T-helper 17 cell (primary cell): ENCODE results near the gene CRYBA2. TPM values are rescaled to one million over a fixed set of nuclear protein-coding genes. Genes with fewer than 3 reads are reported as not detected.
A peak's percentile ranks its signal among the peaks of the same experiment; 100 is the strongest.

Experiments used
- ATAC-seq: fragments of 150-1000 bp; cut with Tn5 transposase; 2 replicates; pipeline ENCODE4 v1.10.0; 2021; ENCODE audit warnings: mild to moderate bottlenecking, moderate library complexity
- DNase-seq, 3 donors: peaks; one replicate each; pipeline versions ENCODE4 v3.0.0 to v3.0.0-alpha.2; 2020 to 2021
- H3K9me3 ChIP-seq: one replicate; pipeline ENCODE4 v1.7.0; 2013; ENCODE audit warnings: low read length, mild to moderate bottlenecking; ENCODE audit not compliant: control insufficient read depth, poor library complexity, severe bottlenecking
- H3K27ac Mint-ChIP-seq: one replicate; pipeline ENCODE4 v1.8.0; 2022; ENCODE audit warnings: mild to moderate bottlenecking, moderate library complexity, mixed read lengths
- H3K27me3 Mint-ChIP-seq: one replicate; pipeline ENCODE4 v1.8.0; 2022; ENCODE audit warnings: mixed read lengths
- H3K36me3 Mint-ChIP-seq: one replicate; pipeline ENCODE4 v1.8.0; 2022; ENCODE audit warnings: low read depth, mixed read lengths
- H3K4me1 Mint-ChIP-seq: one replicate; pipeline ENCODE4 v1.8.0; 2022; ENCODE audit warnings: mild to moderate bottlenecking, mixed read lengths
- H3K4me3 Mint-ChIP-seq: one replicate; pipeline ENCODE4 v1.8.0; 2022; ENCODE audit warnings: mild to moderate bottlenecking, moderate library complexity, mixed read lengths
- total RNA-seq, 4 donors: library from RNA in 2 of 4; stranded (reverse) in 2 of 4; gene quantifications; one replicate each; pipeline ENCODE4 v1.2.3 and lab custom pipeline; 2022 to 2026

The CRYBA2 gene
- total RNA-seq, 2 donors from 2014 or later, result not detected

GRCh38 chr2:219018726-219019125, 25.5 kb upstream of the CRYBA2 start:
- no peak overlapping the region for H3K4me3 Mint-ChIP-seq
- peaks cover 50% of the 10 kb centered on the region for H3K27me3 Mint-ChIP-seq
- no peaks in the 10 kb centered on the region for H3K9me3 ChIP-seq
- H3K4me1 Mint-ChIP-seq, result no peaks in the 10 kb centered on the region
- H3K27ac Mint-ChIP-seq, result no peak overlapping the region
- ATAC-seq (no peak), DNase-seq (no peak)
- no peaks in the 10 kb centered on the region for H3K36me3 Mint-ChIP-seq

DNA sequence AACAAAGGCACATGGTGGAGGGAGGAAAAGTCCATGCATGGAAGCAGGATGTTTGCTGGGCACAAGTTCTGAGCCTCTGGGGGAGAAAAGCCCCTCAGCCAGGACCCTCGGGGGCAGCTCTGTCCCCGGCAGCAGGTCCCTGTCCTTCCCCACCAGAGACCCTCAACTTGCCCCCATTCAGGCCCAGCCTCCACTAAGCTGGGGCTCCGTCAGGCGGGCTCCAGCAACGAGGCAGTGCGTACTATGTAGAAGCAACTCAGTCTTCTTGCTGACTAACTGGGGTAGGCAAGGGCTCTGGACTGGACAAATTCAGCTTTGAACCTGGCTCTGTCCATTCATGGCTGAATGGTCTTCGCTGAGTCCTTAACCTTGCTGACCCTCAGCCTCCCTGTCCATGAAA, 25.1 kb upstream of the CRYBA2 start:
- Mint-ChIP-seq H3K27me3 (peaks cover 54% of the 10 kb centered on the region), H3K27ac (no peak overlapping the region), H3K36me3 (no peaks in the 10 kb centered on the region), H3K4me3 (no peak overlapping the region), H3K4me1 (no peaks in the 10 kb centered on the region)
- DNase-seq, result no peak
- ATAC-seq, result no peak
- no peaks in the 10 kb centered on the region for H3K9me3 ChIP-seq

GRCh38 chr2:219017201-219017931, 24.1 kb upstream of the CRYBA2 start:
- H3K36me3 Mint-ChIP-seq, result no peaks in the 10 kb centered on the region
- no peak overlapping the region for H3K4me3 Mint-ChIP-seq
- peaks cover 56% of the 10 kb centered on the region for H3K27me3 Mint-ChIP-seq
- ATAC-seq, result no peak
- no peaks in the 10 kb centered on the region for H3K4me1 Mint-ChIP-seq
- DNase-seq, result no peak
- no peaks in the 10 kb centered on the region for H3K9me3 ChIP-seq
- no peak overlapping the region for H3K27ac Mint-ChIP-seq

- Mint-ChIP-seq H3K36me3 (no peaks in the 10 kb centered on the region), H3K4me3 (no peak overlapping the region), H3K27ac (no peak overlapping the region), H3K4me1 (no peaks in the 10 kb centered on the region), H3K27me3 (peaks cover 59% of the 10 kb centered on the region)
- ATAC-seq (no peak), DNase-seq (no peak)
- H3K9me3 ChIP-seq, result no peaks in the 10 kb centered on the region
These were observed 23.5 kb upstream of the CRYBA2 start for GRCh38 chr2:219016721-219017120.

DNA sequence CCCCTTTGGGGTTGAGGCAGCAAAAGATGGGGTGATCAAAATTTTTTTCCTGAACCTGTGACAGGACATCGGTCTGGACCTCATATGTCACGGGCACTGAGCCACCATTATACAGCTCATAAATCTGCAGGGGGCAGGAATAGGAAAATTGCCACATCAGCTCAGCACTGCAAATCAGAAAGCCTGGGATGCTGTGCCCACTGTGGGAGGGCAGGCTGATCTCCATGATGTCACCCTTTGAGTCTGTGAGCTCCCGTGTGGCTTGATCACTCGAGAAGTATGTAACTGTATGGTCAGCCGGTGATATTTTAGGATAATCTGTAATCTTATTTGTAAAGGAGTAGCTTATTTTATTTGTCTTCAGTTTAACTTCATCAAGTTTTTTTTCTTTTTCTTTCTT, 17.7 kb upstream of the CRYBA2 start:
- DNase-seq, result no peak
- H3K36me3 Mint-ChIP-seq, result peaks cover 2% of the 10 kb centered on the region
- no peak for ATAC-seq

GRCh38 chr2:219010162-219010756, 17.0 kb upstream of the CRYBA2 start:
- H3K4me1 Mint-ChIP-seq, result peaks cover 2% of the 10 kb centered on the region
- no peaks in the 10 kb centered on the region for H3K9me3 ChIP-seq
- no peak overlapping the region for H3K4me3 Mint-ChIP-seq
- H3K27ac Mint-ChIP-seq, result no peak overlapping the region
- no peak for DNase-seq
- ATAC-seq, result peak; percentile 62
- H3K36me3 Mint-ChIP-seq, result peaks cover 5% of the 10 kb centered on the region
- peaks cover 61% of the 10 kb centered on the region for H3K27me3 Mint-ChIP-seq

More for the DNA sequence above, 17.7 kb upstream of the CRYBA2 start:
- Mint-ChIP-seq H3K27ac (peak overlapping the region; percentile 39), H3K4me3 (no peak overlapping the region), H3K27me3 (peaks cover 55% of the 10 kb centered on the region), H3K4me1 (peaks cover 2% of the 10 kb centered on the region)
- no peaks in the 10 kb centered on the region for H3K9me3 ChIP-seq

GRCh38 chr2:219009294-219009693, 16.1 kb upstream of the CRYBA2 start:
- H3K4me3 Mint-ChIP-seq, result no peak overlapping the region
- H3K36me3 Mint-ChIP-seq, result peaks cover 8% of the 10 kb centered on the region
- no peaks in the 10 kb centered on the region for H3K9me3 ChIP-seq
- DNase-seq (no peak), ATAC-seq (no peak)
- H3K4me1 Mint-ChIP-seq, result peaks cover 2% of the 10 kb centered on the region
- no peak overlapping the region for H3K27ac Mint-ChIP-seq
- H3K27me3 Mint-ChIP-seq, result peaks cover 62% of the 10 kb centered on the region

DNA sequence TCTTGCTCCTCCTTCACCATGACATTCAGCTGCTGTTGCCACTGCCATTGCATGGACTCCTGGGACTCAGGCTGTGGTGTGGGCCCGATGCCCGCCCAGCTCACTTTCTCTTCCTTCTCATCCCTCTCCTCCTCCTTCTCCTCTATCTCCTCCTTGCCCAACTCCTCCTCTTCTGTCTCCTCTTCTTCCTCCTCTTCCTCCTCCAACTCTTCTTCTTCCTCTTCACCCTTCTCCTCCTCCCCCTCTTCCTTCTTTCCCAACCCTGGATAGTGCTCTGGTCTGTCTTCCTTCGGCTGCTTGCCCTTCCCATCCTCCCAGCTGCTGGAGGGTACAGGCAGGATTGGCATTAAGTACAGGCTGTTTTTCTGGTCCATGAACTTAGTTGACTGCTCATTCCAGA, 10.8 kb upstream of the CRYBA2 start:
- Mint-ChIP-seq H3K27ac (no peak overlapping the region), H3K27me3 (peaks cover 73% of the 10 kb centered on the region), H3K4me3 (peak overlapping the region; percentile 45), H3K4me1 (peaks cover 18% of the 10 kb centered on the region), H3K36me3 (peaks cover 13% of the 10 kb centered on the region)
- no peak for DNase-seq
- H3K9me3 ChIP-seq, result no peaks in the 10 kb centered on the region
- no peak for ATAC-seq

- Mint-ChIP-seq H3K4me3 (peak overlapping the region; percentile 45), H3K27ac (no peak overlapping the region), H3K4me1 (peaks cover 18% of the 10 kb centered on the region)
These were observed 10.0 kb upstream of the CRYBA2 start for GRCh38 chr2:219003267-219003634.

GRCh38 chr2:219002395-219003266, 9.4 kb upstream of the CRYBA2 start:
- Mint-ChIP-seq H3K27ac (no peak overlapping the region), H3K4me3 (peak overlapping the region; percentile 87), H3K4me1 (peaks cover 20% of the 10 kb centered on the region), H3K27me3 (peaks cover 77% of the 10 kb centered on the region), H3K36me3 (peaks cover 13% of the 10 kb centered on the region)
- DNase-seq (peak; percentile 31 to 41 (median 34)), ATAC-seq (peak; percentile 67)
- H3K9me3 ChIP-seq, result no peaks in the 10 kb centered on the region

More at GRCh38 chr2:219003267-219003634, 10.0 kb upstream of the CRYBA2 start:
- ATAC-seq (no peak), DNase-seq (no peak)
- Mint-ChIP-seq H3K36me3 (peaks cover 13% of the 10 kb centered on the region), H3K27me3 (peaks cover 75% of the 10 kb centered on the region)
- H3K9me3 ChIP-seq, result no peaks in the 10 kb centered on the region

- H3K4me3 Mint-ChIP-seq, result peak overlapping the region; percentile 87
- H3K27me3 Mint-ChIP-seq, result peaks cover 77% of the 10 kb centered on the region
- ATAC-seq, result peak; percentile 43
- H3K27ac Mint-ChIP-seq, result no peak overlapping the region
- no peaks in the 10 kb centered on the region for H3K9me3 ChIP-seq
- H3K4me1 Mint-ChIP-seq, result peaks cover 23% of the 10 kb centered on the region
- DNase-seq, result no peak
- peaks cover 16% of the 10 kb centered on the region for H3K36me3 Mint-ChIP-seq
These were observed 8.6 kb upstream of the CRYBA2 start for GRCh38 chr2:219001577-219002394.

- Mint-ChIP-seq H3K4me3 (peak overlapping the region; percentile 87), H3K27me3 (peaks cover 76% of the 10 kb centered on the region), H3K36me3 (peaks cover 16% of the 10 kb centered on the region), H3K4me1 (peaks cover 25% of the 10 kb centered on the region), H3K27ac (no peak overlapping the region)
- no peaks in the 10 kb centered on the region for H3K9me3 ChIP-seq
- no peak for DNase-seq
- no peak for ATAC-seq
These were observed 7.9 kb upstream of the CRYBA2 start for GRCh38 chr2:219001100-219001576.
